HG02571 (cell line): Measurements from ENCODE around the gene OR6Q1.
"Not testable (repeated sequence)": the region's sequence is repeated elsewhere in the genome, so short reads cannot be mapped to it uniquely, and the experiment has no call there.

Source experiments
- ATAC-seq: cut with Tn5 transposase; IDR thresholded peaks from one replicate; pipeline ENCODE4 v1.9.1; 2021; ENCODE audit warnings: mild to moderate bottlenecking, moderate library complexity; ENCODE audit not compliant: unreplicated experiment

OR6Q1 gene

GRCh38 chr11:58030653-58031052, at the start of gene OR6Q1:
Gene OR6Q1 (plus strand): TSS chr11:58030953. CDS start chr11:58030953, 0 bp downstream.
- ATAC-seq, result no peak

DNA sequence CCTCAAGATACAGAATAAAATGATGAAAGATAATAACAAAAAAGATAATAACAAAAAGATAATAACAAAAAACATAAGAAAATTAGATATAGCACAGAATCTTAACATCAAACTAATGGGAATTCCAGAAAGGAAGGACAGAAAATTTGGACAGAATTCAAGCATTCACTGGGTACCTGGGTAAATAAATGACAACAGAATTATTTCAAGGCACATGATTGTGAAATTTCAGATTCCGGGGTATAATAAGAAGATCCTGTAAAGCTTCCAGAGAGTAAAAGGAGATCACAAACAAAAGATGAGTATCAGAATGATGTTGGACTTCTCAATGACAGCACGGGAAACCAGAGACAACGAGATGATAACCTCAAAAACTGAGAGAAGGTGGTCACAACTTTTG, 49.2 kb upstream of the OR6Q1 start:
- no peak for ATAC-seq

GRCh38 chr11:57982776-57983175, 48.0 kb upstream of the OR6Q1 start:
- no peak for ATAC-seq

GRCh38 chr11:57983191-57983590, 47.6 kb upstream of the OR6Q1 start:
- no peak for ATAC-seq

- not testable (repeated sequence) for ATAC-seq
Observed at GRCh38 chr11:57999523-57999922, 31.2 kb upstream of the OR6Q1 start.

DNA sequence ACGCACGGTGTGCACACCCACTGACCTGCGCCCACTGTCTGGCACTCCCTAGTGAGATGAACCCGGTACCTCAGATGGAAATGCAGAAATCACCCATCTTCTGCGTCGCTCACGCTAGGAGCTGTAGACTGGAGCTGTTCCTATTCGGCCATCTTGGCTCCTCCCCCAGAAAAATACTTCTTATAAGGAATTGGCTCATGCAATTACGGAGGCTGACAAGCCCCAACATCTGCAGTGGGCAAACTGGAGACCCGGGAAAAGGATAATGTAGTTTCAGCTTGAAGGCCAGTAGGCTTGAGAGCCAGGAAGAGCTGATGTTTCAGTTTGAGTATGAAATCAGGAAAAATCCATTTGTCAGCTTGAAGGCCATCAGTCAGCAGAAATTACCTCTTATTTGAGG, 30.7 kb upstream of the OR6Q1 start:
- ATAC-seq, result not testable (repeated sequence)

GRCh38 chr11:58000699-58001098, 30.1 kb upstream of the OR6Q1 start:
- ATAC-seq, result no peak

- ATAC-seq, result no peak
Observed at GRCh38 chr11:58003036-58003435, 27.7 kb upstream of the OR6Q1 start.

- no peak for ATAC-seq
Observed at GRCh38 chr11:58003591-58003990, 27.2 kb upstream of the OR6Q1 start.

- no peak for ATAC-seq
Observed at GRCh38 chr11:58004664-58005063, 26.1 kb upstream of the OR6Q1 start.

GRCh38 chr11:58006940-58007339, 23.8 kb upstream of the OR6Q1 start:
- no peak for ATAC-seq

GRCh38 chr11:58011771-58012170, 19.0 kb upstream of the OR6Q1 start:
- ATAC-seq, result no peak

DNA sequence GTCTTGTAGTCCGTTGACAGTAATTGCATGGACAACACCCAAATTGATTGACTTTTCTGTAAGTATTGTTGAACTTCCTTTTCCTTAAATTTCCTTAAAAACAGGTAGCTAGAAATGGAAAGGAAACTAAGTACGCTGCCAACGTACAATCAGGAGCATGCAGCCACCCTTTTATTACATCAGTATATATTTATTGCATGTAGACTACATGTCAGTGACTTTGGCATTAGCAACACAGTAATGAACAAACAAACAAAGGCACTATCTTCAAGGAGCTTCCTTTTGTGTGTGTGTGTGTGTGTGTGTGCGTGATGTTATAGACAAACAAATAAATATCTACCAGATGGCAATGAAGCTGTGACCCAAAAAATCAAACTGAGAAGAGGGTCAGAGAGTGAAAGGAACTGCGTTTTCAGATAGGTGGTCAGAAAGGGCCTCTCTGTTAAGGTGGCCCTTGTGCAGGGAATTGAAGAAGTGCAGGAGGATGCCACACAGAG, 7.3 kb upstream of the OR6Q1 start, which contains the start of gene OR9Q1:
Gene OR9Q1 (plus strand): TSS at position 447 of the 497 bp plus-strand sequence. CDS start 155,564 bp downstream, outside the sequence.
- no peak for ATAC-seq

DNA sequence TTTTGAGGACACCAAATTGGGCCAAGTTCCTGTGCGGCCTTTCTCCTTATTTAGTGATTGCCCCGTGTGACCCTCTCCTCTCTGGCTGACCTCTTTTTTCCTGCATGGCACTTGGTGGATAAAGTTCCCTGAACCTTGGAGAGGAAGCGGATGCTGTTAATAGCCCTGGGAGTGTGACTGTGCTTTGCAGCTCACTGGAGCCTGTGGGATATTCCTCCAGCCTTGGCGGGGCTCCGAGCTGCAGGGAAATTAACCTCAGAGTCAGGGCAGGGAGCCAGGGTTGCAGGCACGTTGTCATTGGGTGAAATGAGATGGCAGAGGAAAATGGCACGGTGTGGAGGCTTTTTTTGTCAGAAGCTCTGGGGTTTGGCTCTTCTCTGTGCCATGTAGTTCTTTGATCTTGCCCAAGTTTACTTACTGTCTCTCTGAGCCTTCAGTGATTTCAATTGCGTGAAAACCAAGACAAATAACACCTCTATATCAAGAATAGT, 6.1 kb upstream of the OR6Q1 start:
- no peak for ATAC-seq

- no peak for ATAC-seq
Observed at GRCh38 chr11:58027341-58027740, 3.4 kb upstream of the OR6Q1 start.

GRCh38 chr11:58028687-58029411, 1.9 kb upstream of the OR6Q1 start:
- ATAC-seq, result no peak

DNA sequence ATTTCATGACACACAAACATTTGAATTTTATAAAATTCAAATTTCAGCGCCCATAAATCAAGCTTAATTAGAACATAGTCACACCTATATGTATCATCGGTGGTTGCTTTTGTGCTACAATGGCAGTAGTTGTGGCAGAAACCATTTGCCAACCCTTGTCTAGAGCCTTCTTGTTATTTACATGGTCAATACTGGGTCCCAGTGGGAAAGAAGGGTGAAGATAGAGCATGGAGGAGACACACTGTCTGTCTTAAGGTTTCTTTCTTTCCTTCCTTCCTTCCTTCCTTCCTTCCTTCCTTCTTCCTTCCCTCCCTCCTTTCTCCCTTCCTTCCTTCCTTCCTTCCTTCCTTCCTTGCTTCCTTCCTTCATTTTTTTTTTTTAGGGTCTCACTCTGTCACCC, 3.7 kb downstream of the OR6Q1 start:
- no peak for ATAC-seq

GRCh38 chr11:58039589-58039988, 8.8 kb downstream of the OR6Q1 start:
- ATAC-seq, result no peak

DNA sequence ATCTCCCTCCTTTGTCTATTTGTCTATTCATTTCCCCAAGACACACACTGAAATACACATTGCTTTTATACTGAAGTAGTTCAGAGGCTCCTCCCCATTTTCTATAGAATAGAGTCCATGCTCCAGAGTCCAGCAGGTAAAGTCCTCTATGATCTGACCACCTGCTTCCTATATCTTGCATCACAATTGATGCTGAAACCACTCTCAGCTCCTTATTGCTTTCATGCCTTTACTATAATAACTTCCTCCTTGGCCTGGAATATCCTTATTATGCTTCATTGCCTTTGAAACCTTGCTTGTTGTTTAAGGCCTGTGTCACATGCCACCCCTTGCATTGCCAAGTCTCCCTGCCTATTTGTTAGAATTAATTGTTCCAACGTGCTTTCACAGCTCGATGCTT, 12.6 kb downstream of the OR6Q1 start:
- ATAC-seq, result no peak

DNA sequence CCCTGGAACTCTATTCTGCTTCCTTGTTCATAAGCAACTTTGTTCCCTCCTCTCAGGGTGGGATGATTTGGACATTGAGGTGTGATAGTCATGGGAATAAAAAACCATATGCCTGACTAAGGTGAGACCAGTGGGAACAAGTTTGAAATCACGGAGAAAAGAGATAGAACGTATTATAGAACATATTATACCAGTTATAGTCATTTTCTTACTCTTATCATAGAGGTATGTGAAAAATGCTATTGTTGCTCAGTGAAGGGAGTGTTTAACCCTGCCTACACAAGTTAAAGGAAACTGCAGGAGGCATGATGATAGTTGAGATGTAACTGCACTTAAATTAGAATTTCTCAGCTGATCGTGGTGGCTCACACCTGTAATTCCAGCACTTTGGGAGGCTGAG, 15.5 kb downstream of the OR6Q1 start:
- ATAC-seq, result no peak

GRCh38 chr11:58047818-58048217, 17.1 kb downstream of the OR6Q1 start:
- ATAC-seq, result no peak

DNA sequence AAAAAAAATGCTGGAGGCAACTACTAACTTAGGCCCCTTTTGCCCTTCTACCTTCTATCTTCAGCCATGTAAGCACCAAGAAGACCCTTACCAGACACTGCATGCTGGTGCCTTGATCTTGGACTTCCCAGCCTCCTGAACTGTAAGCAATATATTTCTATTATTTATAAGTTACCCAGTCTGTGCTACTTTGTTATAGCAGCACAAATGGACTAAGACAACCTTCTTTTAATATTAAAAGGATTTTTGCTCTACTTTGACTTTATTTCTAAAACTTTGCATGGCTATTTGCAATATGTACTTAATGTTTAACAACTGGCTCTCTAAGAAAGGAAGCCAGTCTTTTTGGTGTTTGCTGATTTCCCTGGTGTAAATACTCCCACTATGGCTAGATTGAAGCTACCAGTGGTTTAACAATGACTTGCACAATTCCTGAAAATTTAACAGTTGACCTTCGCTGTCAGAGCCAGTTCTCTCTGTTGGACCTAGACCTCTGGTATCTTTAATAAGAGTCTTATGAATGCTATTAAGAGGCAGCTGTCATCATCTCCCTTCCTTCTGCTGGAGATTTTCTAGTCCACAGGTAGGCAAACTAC, 25.2 kb downstream of the OR6Q1 start:
- ATAC-seq, result no peak
